ENCODE measurements around the gene DEFB112.

DNA sequence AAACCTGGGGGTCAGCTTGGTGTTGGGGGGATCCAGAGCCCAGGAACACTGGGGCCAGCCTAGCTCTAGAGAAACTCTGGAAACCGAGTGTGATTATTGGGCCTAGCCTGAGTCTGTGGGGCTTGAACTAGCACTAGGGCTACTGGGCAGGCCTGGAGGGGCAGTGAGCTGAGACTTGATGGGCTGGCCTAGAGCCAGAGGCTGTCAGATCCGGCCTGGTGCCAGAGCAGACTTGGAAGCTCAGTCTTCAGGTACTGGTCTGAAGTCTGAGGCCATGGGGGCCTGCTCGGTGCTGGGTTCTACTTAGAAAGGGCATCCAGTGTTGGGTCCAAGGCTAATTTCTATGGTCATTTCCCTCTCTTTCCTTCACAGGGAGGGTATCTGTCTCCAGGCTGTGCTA, 2.7 kb downstream of the DEFB112 start:
- no peak for TF ChIP-seq ZNF274 (IDR thresholded peaks at IDR 0.05; ENCODE audit: low read depth, low read length)
- TF ChIP-seq YY1 (IDR thresholded peaks at IDR 0.05; ENCODE audit: insufficient read depth, insufficient read length), result no peak

Data from NT2/D1 (cell line).